Endodermal cell (in vitro differentiated cells): ENCODE measurements around the gene ALG1. TPM values are rescaled to one million over a fixed set of nuclear protein-coding genes. Genes with fewer than 3 reads are reported as not detected.
"Not testable (repeated sequence)": the region's sequence is repeated elsewhere in the genome, so short reads cannot be mapped to it uniquely, and the experiment has no call there.

Source experiments
- DNase-seq: peaks from one replicate; pipeline ENCODE4 v3.0.0-alpha.2; 2017
- H3K27ac ChIP-seq: 2 replicates; pipeline ENCODE4 v1.5.1; 2013; ENCODE audit warnings: mild to moderate bottlenecking, low read depth, low read length, moderate library complexity
- H3K27me3 ChIP-seq: 2 replicates; pipeline ENCODE4 v1.6.1; 2013; ENCODE audit warnings: mild to moderate bottlenecking, low read length, moderate library complexity; ENCODE audit not compliant: insufficient read depth, control insufficient read depth, poor library complexity, severe bottlenecking
- H3K36me3 ChIP-seq: 2 replicates; pipeline ENCODE4 v1.7.0; 2013; ENCODE audit warnings: mild to moderate bottlenecking, low read length, moderate library complexity; ENCODE audit not compliant: control insufficient read depth, insufficient read depth
- H3K4me1 ChIP-seq: one replicate; pipeline ENCODE4 v1.7.0; 2013; ENCODE audit warnings: low read length; ENCODE audit not compliant: control insufficient read depth, insufficient read depth
- H3K4me3 ChIP-seq: 2 replicates; pipeline ENCODE4 v1.5.1; 2013; ENCODE audit warnings: mild to moderate bottlenecking, low read length, moderate library complexity
- H3K9ac ChIP-seq: 2 replicates; pipeline ENCODE4 v1.6.1; 2013; ENCODE audit warnings: mild to moderate bottlenecking, low read length, moderate library complexity; ENCODE audit not compliant: poor library complexity, severe bottlenecking; ENCODE audit errors: extremely low read depth
- H3K9me3 ChIP-seq: 2 replicates; pipeline ENCODE4 v1.6.1; 2013; ENCODE audit warnings: mild to moderate bottlenecking, low read length, moderate library complexity; ENCODE audit not compliant: control insufficient read depth
- H3K27ac Mint-ChIP-seq: 2 replicates; pipeline ENCODE4 v1.8.0; 2020; ENCODE audit warnings: mixed read lengths
- H3K27me3 Mint-ChIP-seq: 2 replicates; pipeline ENCODE4 v1.8.0; 2021; ENCODE audit warnings: mild to moderate bottlenecking, mixed read lengths; ENCODE audit not compliant: insufficient read depth
- H3K36me3 Mint-ChIP-seq: 2 replicates; pipeline ENCODE4 v1.8.0; 2020; ENCODE audit warnings: low read depth, mixed read lengths
- H3K4me1 Mint-ChIP-seq: 2 replicates; pipeline ENCODE4 v1.8.0; 2020; ENCODE audit warnings: mixed read lengths
- H3K4me3 Mint-ChIP-seq: 2 replicates; pipeline ENCODE4 v1.8.0; 2020; ENCODE audit warnings: mild to moderate bottlenecking, moderate library complexity, mixed read lengths
- H3K9me3 Mint-ChIP-seq: 2 replicates; pipeline ENCODE4 v1.8.0; 2020; ENCODE audit warnings: mild to moderate bottlenecking, mixed read lengths
- WGBS, 2 experiments: methylation state at CpG; one replicate each; pipeline versions ENCODE4 v1.1.5 to v1.1.7; 2013; ENCODE audit warnings: missing lambda C conversion rate in 2 of 2, mixed read lengths in 1 of 2; ENCODE audit not compliant: insufficient coverage in 1 of 2, insufficient read length in 1 of 2; 5-methylcytosine and 5-hydroxymethylcytosine counted together
- total RNA-seq, 2 donors: library from RNA; stranded (reverse); fragmentation: NEBNext Ultra II Directional in 1 of 2; extraction: Animal tissue kit (Norgen Biotek cat#: 25700) in 1 of 2; gene quantifications; 2 replicates in 1 of 2; 3 replicates in 1 of 2; pipeline ENCODE4 v1.2.1, GENCODE V29; 2021
- TF ChIP-seq, protein P1 (sequence below): fragments of 200-600 bp; sonication (generic); conservative IDR thresholded peaks from 2 replicates; pipeline ENCODE4 v1.5.0; 2021; ENCODE audit warnings: antibody characterized with exemption, mild to moderate bottlenecking

Gene ALG1
- total RNA-seq, 2 donors from 2014 or later, result 25.1 to 32.3 TPM

DNA sequence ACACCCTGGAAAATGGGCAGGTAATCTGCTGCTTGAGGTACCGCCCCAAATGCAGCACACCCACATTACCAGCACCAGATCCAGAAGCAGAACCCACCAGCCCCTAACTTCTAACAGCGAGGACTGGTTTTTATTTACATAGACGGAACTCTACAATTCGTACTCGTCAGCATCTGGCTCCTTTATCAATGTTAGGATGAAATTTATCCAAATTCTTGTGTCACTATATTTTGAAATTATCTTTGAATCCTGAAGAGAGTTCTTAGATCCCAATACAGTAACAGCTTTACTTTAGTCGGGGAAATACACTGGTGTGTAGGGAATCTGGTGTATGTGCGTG lies 332 bp upstream of the ALG1 start:
- Histone ChIP-seq H3K4me1 (no peaks in the 10 kb centered on the region), H3K27ac (no peak overlapping the region), H3K4me3 (peak overlapping the region; percentile 86), H3K27me3 (no peaks in the 10 kb centered on the region), H3K36me3 (peaks cover 16% of the 10 kb centered on the region), H3K9ac (no peak overlapping the region), H3K9me3 (no peaks in the 10 kb centered on the region)
- Mint-ChIP-seq H3K36me3 (peaks cover 26% of the 10 kb centered on the region), H3K27me3 (peaks cover 2% of the 10 kb centered on the region), H3K4me1 (no peaks in the 10 kb centered on the region), H3K27ac (no peak overlapping the region), H3K4me3 (peak overlapping the region; percentile 86), H3K9me3 (no peaks in the 10 kb centered on the region)
- no peak for DNase-seq
- 79 to 93% methylated on average over 4 to 7 of the region's 7 CpGs for WGBS, 2 experiments
- TF ChIP-seq, protein P1, sequence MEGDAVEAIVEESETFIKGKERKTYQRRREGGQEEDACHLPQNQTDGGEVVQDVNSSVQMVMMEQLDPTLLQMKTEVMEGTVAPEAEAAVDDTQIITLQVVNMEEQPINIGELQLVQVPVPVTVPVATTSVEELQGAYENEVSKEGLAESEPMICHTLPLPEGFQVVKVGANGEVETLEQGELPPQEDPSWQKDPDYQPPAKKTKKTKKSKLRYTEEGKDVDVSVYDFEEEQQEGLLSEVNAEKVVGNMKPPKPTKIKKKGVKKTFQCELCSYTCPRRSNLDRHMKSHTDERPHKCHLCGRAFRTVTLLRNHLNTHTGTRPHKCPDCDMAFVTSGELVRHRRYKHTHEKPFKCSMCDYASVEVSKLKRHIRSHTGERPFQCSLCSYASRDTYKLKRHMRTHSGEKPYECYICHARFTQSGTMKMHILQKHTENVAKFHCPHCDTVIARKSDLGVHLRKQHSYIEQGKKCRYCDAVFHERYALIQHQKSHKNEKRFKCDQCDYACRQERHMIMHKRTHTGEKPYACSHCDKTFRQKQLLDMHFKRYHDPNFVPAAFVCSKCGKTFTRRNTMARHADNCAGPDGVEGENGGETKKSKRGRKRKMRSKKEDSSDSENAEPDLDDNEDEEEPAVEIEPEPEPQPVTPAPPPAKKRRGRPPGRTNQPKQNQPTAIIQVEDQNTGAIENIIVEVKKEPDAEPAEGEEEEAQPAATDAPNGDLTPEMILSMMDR, result no peak

DNA sequence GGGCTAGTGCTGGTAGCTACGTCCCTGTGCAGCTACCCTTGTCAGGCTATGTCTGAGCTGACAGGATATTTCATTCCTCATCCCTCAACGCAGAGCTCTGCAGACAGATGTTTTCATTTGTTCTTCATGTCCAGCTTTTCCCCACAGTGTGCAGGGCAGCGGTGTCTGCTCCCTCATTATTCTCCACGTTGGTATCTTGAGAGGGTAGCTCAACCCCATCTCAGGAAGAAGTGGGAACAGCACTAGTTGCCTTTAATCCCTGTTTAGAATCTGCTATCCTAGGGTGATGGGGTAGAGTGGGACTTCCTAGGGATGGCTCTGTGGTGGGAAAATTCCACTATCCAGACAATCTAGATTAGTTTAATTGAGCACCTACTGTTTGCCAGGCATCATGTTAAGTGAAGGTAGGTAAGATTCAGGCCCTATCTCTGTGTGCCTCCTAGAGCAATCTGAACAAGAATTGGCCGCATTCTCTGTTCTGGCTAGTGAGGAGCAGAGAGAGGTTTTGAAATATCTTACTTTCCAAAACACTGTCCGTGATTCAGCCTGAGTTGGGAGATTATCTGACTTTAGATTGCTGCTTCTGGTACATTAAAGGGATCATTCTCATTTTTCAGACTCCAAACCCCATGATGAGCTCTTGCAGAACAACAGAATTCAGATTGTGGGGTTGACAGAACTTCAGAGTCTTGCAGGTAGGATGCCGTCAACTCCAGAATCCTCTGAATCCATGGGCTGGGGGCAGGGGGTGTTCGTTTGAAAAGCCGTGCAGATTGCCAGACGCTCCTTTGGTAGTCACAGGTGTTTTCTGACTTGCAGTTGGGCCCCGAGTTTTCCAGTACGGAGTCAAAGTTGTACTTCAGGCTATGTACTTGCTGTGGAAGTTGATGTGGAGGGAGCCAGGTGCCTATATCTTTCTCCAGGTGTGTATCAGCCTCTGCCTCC lies 963 bp downstream of the ALG1 start:
- H3K9me3 Mint-ChIP-seq, result no peaks in the 10 kb centered on the region
- peaks cover 33% of the 10 kb centered on the region for H3K36me3 Mint-ChIP-seq
- Histone ChIP-seq H3K4me1 (no peaks in the 10 kb centered on the region), H3K9ac (peak overlapping the region; percentile 85), H3K4me3 (peak overlapping the region; percentile 86), H3K27ac (no peak overlapping the region), H3K9me3 (no peaks in the 10 kb centered on the region), H3K36me3 (peaks cover 22% of the 10 kb centered on the region), H3K27me3 (no peaks in the 10 kb centered on the region)
- peak overlapping the region; percentile 93 for H3K27ac Mint-ChIP-seq
- TF ChIP-seq, protein P1, result no peak
- H3K27me3 Mint-ChIP-seq, result peaks cover 2% of the 10 kb centered on the region
- no peaks in the 10 kb centered on the region for H3K4me1 Mint-ChIP-seq
- WGBS, 2 experiments, result 73 to 76% methylated on average over 11 to 12 of the region's 12 CpGs
- H3K4me3 Mint-ChIP-seq, result peak overlapping the region; percentile 86
- no peak for DNase-seq

DNA sequence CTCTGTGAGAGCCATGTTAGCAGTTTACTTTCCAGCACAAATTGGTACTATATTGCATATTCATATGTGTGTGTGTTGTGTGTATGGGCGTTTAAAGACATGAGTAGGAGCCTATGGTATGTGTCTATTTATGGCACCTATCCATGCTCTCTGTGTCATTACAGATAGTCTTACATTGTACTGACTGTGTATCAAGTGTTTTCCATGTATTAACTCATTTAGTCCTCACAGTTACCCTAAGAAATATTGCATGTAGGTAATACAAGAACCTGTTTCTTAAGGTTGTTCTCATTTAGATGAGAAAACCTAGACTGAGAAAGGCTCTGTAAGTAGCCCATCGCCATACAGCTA lies 1.6 kb downstream of the ALG1 start:
- TF ChIP-seq, protein P1, result no peak
- no peaks in the 10 kb centered on the region for H3K9me3 ChIP-seq
- Mint-ChIP-seq H3K4me1 (no peaks in the 10 kb centered on the region), H3K4me3 (peak overlapping the region; percentile 31), H3K36me3 (peaks cover 37% of the 10 kb centered on the region), H3K27ac (no peak overlapping the region), H3K27me3 (peaks cover 2% of the 10 kb centered on the region), H3K9me3 (no peaks in the 10 kb centered on the region)
- H3K9ac ChIP-seq, result no peak overlapping the region
- H3K27ac ChIP-seq, result no peak overlapping the region
- H3K4me1 ChIP-seq, result no peaks in the 10 kb centered on the region
- no peak overlapping the region for H3K4me3 ChIP-seq
- 94 to 100% methylated on average over 1 to 2 of the region's 2 CpGs for WGBS, 2 experiments
- no peaks in the 10 kb centered on the region for H3K27me3 ChIP-seq
- DNase-seq, result no peak
- peaks cover 22% of the 10 kb centered on the region for H3K36me3 ChIP-seq

DNA sequence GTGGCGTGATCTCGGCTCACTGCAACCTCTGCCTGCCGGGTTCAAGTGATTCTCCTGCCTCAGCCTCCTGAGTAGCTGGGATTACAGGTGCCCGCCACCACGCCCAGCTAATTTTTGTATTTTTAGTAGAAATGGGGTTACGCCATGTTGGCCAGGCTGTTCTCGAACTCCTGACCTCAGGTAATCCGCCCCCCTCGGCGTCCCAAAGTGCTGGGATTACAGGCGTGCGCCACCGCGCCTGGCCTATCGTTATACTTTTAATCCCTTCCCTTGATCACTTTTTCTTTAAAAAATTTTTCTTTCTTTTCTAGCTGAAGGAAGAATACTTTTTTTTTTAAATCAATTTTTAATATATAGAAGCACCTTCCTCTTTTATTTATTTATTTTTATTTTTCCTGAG lies 2.1 kb downstream of the ALG1 start:
- H3K27me3 ChIP-seq, H3K27ac ChIP-seq, H3K4me3 Mint-ChIP-seq, H3K4me3 ChIP-seq, H3K9ac ChIP-seq, H3K27ac Mint-ChIP-seq, DNase-seq, H3K4me1 ChIP-seq, H3K4me1 Mint-ChIP-seq, H3K9me3 Mint-ChIP-seq, H3K9me3 ChIP-seq, H3K27me3 Mint-ChIP-seq: not testable (repeated sequence)
- peaks cover 22% of the 10 kb centered on the region for H3K36me3 ChIP-seq
- H3K36me3 Mint-ChIP-seq, result peaks cover 37% of the 10 kb centered on the region
- 93 to 96% methylated on average over 9 to 13 of the region's 15 CpGs for WGBS, 2 experiments
